ENCODE data around the gene XYLT1.

The XYLT1 gene

GRCh38 chr16:17130733-17131132, 340.0 kb downstream of the XYLT1 start:
- FAIRE-seq = no peak

- FAIRE-seq = no peak
Observed at GRCh38 chr16:17129971-17130370, 340.8 kb downstream of the XYLT1 start.

GRCh38 chr16:17128791-17129190, 342.0 kb downstream of the XYLT1 start:
- FAIRE-seq = no peak

- FAIRE-seq = no peak
Observed at GRCh38 chr16:17126156-17126555, 344.6 kb downstream of the XYLT1 start.

DNA sequence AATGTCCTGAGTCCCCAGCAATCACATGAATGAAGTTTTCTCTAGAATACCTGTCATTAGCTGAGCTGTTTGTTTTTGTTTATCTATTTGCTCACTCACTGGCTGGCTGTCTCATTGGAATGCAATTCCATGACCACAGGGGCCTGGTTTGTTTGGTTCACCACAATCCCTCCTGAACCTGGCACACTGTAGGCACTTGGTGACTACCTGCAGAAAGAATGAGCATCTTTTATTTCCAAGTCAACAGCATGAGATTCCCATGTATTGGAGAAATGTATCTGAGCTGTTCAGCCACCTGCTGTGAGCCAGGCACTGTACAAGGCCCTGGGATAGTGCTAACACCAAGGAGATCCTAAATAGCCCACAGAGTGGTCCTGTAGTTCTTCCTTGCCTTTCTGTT, 345.1 kb downstream of the XYLT1 start:
- no peak for FAIRE-seq

- FAIRE-seq = no peak
Observed at GRCh38 chr16:17117906-17118577, 352.7 kb downstream of the XYLT1 start.

DNA sequence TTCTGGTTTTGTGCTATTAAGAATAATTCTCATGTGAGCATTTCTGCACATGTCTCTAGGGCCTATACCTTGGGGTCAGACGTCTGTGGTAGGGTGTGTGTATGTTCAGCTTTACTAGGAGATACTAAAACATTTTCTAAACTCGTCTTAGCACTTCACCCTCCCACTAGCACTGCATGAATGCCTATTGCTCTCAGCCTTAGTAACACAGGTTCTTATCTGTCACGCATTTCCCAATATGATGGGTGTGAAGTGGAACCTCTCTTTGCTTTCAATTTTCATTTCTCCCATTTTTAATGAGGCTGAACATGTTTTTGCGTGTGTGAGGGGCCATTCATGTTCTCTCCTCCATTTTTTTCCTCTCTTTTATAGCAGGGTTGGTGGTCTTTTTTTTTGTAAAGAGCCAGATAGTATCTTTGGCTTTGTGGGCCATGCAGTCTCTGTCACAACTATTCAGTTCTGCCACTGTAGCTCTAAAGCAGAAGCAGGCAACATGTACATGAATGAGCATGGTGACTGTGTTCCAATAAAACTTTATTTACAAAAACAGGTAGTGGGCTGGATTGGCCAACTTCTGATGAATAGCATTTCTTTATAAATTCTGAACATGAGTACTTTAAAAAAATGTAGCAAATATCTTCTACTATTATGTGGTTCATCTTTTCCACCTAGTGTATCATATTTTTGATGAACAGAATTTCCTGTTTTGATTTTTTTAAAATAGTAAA, 354.0 kb downstream of the XYLT1 start:
- no peak for FAIRE-seq

DNA sequence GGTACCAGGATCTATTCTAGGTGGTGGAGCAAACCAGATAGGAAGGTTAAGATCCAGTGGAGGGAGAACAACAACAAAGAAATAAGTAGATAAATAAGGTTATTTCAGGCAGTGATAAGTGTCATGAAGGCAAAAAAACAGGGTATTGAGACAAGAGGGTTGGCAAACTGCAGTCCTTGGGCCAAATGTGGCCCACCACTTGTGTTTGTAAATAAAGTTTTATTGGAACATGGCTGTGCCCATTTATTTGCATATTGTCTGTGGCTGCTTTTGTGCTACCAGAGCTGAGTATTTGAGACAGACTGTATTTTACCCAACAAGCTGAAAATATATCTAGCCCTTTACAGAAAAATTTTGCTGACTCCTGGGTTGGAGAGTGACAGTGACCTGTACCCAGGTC, 361.3 kb downstream of the XYLT1 start:
- no peak for FAIRE-seq

- no peak for FAIRE-seq
Observed at GRCh38 chr16:17108596-17108995, 362.2 kb downstream of the XYLT1 start.

DNA sequence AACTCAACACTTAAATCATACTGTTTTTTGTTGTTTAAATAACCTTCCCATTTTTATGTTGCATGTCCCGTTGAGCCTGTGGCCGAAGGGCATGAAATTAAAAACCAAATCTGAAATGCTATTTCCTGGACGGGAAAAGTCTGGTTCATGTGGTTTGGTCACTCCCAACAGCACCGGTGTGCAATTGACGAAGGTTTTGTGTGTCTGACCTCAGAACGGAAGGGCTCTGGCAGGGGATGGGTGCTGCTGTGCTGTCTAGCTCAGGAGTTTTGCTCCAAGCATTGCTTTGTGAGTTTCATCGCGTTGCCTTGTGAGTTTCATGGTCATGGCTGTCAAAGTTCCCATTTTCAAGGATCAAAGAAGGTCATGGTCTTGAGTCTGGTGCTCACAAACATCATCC, 363.3 kb downstream of the XYLT1 start:
- FAIRE-seq = no peak

DNA sequence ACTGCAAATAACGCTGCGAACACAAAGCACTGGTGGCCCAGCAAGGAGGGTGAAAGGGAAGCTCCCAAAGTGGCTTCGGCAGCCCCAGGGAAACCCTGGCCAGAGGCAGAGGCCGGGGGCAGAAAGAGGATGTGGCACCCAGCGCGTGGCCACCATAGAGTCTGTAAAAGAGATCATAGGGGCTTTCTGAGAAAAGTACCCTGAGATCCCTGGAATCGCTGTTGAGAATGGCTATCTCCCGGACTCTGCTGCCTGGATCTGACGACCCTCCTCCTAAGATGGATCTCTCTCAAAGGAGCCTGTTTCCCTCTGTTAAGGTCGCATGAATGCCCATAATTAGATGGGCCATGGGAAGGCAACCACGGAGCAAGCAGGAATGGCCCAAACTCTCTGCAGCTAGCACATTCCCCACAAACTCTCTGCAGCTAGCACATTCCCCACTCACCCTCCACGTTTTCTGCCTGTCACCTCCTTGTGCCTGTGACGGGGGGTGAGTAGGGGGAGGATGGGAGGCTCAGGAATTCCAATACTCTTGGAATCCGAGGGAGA, 364.4 kb downstream of the XYLT1 start:
- no peak for FAIRE-seq

GRCh38 chr16:17105239-17105797, 365.4 kb downstream of the XYLT1 start:
- no peak for FAIRE-seq

GRCh38 chr16:17104654-17105053, 366.1 kb downstream of the XYLT1 start:
- no peak for FAIRE-seq

DNA sequence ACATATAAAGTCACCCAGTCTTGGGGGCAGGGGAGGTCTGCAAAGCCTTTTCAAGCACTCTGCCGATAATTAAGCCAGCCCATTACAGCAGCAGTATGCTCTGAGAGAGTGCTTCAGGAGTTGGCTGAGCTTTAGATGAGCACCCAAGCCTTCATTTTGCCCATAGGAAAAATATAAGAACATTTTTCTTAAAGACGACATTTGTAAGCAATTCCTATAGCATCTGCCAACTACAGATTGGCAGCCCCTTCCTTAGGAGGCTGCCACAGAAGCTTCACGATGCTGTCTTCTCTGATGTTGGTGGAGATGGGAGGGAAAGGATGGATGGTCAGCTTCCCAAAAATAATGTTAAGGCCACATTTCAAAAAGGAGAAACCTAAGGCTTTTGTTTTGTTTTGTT, 367.5 kb downstream of the XYLT1 start:
- no peak for FAIRE-seq

GRCh38 chr16:17101646-17102045, 369.1 kb downstream of the XYLT1 start:
- FAIRE-seq = no peak

GRCh38 chr16:17098685-17099084, 372.1 kb downstream of the XYLT1 start:
- FAIRE-seq = no peak

- FAIRE-seq = no peak
Observed at GRCh38 chr16:17084130-17084529, 386.6 kb downstream of the XYLT1 start.

GRCh38 chr16:17083628-17084027, 387.1 kb downstream of the XYLT1 start:
- no peak for FAIRE-seq

- FAIRE-seq = no peak
Observed at GRCh38 chr16:17082095-17082882, 388.5 kb downstream of the XYLT1 start.

DNA sequence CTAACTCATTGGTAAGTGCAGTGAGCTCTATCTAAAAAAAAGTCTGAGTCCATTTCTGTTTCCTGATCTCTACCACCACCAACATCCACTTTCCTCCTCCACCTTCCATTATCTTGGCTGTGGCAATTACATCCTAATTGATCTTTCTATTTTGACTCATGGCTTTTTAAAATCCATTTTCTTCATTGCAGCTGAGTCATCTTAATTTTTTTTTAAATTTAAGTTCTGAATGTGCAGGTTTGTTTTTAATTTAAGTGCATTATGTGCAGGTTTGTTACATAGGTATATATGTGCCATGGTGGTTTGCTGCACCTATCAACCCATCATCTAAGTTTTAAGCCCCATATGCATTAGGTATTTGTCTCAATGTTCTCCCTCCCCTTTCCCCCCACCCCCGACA, 390.7 kb downstream of the XYLT1 start:
- FAIRE-seq = no peak

DNA sequence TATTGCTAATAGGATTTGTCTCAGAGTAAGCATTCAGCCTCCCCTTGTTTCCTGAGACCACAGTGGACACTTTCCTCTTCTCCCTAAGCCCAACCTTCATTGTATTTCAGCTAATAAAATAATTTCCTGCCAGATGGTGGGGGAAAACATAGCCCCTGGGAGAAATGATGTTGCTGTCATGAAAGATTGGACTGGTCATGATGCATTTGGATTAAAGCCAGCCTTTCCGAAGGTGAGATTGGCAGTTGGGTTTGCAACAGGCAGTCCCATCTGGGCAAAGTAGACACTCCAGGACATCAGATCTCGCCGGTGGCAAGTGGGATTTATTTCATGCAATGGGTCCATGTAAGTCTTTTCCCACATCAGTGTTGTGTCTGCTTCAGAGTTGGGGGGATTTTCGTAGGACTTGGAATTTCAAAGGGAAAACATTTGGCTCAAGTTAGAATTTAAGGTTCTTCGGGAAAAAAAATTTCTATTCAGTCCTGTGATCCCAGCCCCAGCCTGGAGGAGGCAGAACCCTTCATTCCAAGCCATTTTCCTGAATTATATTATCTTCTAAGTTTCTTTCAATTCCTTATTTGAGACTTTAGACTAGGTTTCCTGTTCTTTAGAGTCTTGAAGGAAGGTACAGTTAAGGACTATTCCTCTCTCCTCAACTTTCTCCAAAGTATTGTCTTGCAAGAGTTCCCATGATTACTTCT, 391.7 kb downstream of the XYLT1 start:
- no peak for FAIRE-seq

- no peak for FAIRE-seq
Observed at GRCh38 chr16:17076818-17077498, 393.8 kb downstream of the XYLT1 start.

Data from colon (tissue), 2 donors.